HepG2 (cell line): ENCODE data around the gene TMEM81. TPM values are rescaled to one million over a fixed set of nuclear protein-coding genes. Genes with fewer than 3 reads are reported as not detected.

Experiments used
- ATAC-seq: fragments of 200-7000 bp; cut with Tn5 transposase; 3 replicates; pipeline ENCODE4 v1.9.1; 2020; ENCODE audit warnings: mild to moderate bottlenecking, moderate library complexity
- BruUV-seq: library from RNA; stranded (reverse); fragments of 400-500 nt; replicated peaks from 2 replicates; lab custom pipeline; 2021; lab: Mats Ljungman, UMichigan
- CTCF ChIA-PET: fragments of 300-600 bp; formaldehyde crosslinking; extraction: SDS; loops from one replicate; lab custom pipeline; 2021; ENCODE audit warnings: low total read pairs, inconsistent platforms, low intra/inter-chr PET ratio; lab: Yijun Ruan, JAX
- POLR2A ChIA-PET: fragments of 350-600 bp; sonication (Branson Sonifier 250); formaldehyde crosslinking; loops from one replicate; lab custom pipeline; 2020; ENCODE audit warnings: antibody characterized with exemption, inconsistent platforms; lab: Yijun Ruan, JAX
- DNase-seq: peaks from one replicate; pipeline ENCODE4 v3.0.0-alpha.2; 2015; ENCODE audit warnings: low spot score
- FAIRE-seq: peaks from 3 replicates; lab custom pipeline; 2011; peaks lifted over from hg19 to GRCh38; lab: Jason Lieb, UNC
- H2AFZ ChIP-seq: one replicate; pipeline ENCODE4 v1.6.1; 2011; ENCODE audit warnings: low read length, inconsistent platforms
- H3K27ac ChIP-seq: fragments of 300-600 bp; 3 replicates; pipeline ENCODE4 v1.8.0; 2011; ENCODE audit warnings: mixed run types, mild to moderate bottlenecking, mixed read lengths, low read length, inconsistent platforms; ENCODE audit not compliant: insufficient read depth; ENCODE audit errors: extremely low read length
- H3K27me3 ChIP-seq, 2 experiments: fragments of 200-600 bp in 1 of 2; 2 replicates in 1 of 2; 3 replicates in 1 of 2; pipeline versions ENCODE4 v1.6.0 to v1.8.0; 2011; ENCODE audit warnings: low read length in 2 of 2, mild to moderate bottlenecking in 2 of 2, moderate library complexity in 2 of 2, inconsistent platforms in 1 of 2; ENCODE audit not compliant: insufficient read depth in 2 of 2, control insufficient read depth in 1 of 2
- H3K36me3 ChIP-seq, 2 experiments: fragments of 200-600 bp in 1 of 2; replicated peaks in 1 of 2; 2 replicates in 1 of 2; 3 replicates in 1 of 2; pipeline versions ENCODE4 v1.5.1 to v1.8.0; 2011; ENCODE audit warnings: low read length in 2 of 2, inconsistent platforms in 1 of 2; ENCODE audit not compliant: insufficient read depth in 2 of 2, control insufficient read depth in 1 of 2
- H3K4me1 ChIP-seq: 2 replicates; pipeline ENCODE4 v1.5.1; 2012; ENCODE audit warnings: low read length, inconsistent platforms; ENCODE audit not compliant: insufficient read depth
- H3K4me2 ChIP-seq: 2 replicates; pipeline ENCODE4 v1.6.0; 2011; ENCODE audit warnings: low read depth, low read length, inconsistent platforms
- H3K4me3 ChIP-seq, 3 experiments: fragments of 200-600 bp in 1 of 3; sonication (generic), shearing (Covaris generic) in 1 of 3; replicated peaks in 1 of 3; 2 replicates each; pipeline ENCODE4 v1.5.1; 2011 to 2016; ENCODE audit warnings: low read length in 3 of 3, inconsistent platforms in 2 of 3, low read depth in 2 of 3, mild to moderate bottlenecking in 2 of 3, control low read depth in 1 of 3, mixed read lengths in 1 of 3; ENCODE audit not compliant: insufficient read depth in 1 of 3
- H3K79me2 ChIP-seq: one replicate; pipeline ENCODE4 v1.6.1; 2011; ENCODE audit warnings: low read length, inconsistent platforms; ENCODE audit not compliant: insufficient read depth
- H3K9ac ChIP-seq: 2 replicates; pipeline ENCODE4 v1.6.0; 2011; ENCODE audit warnings: mild to moderate bottlenecking, low read depth, low read length, inconsistent platforms; ENCODE audit not compliant: insufficient read depth
- H3K9me3 ChIP-seq: 2 replicates; pipeline ENCODE4 v1.5.1; 2012; ENCODE audit warnings: mild to moderate bottlenecking, low read length
- H4K20me1 ChIP-seq: 2 replicates; pipeline ENCODE4 v1.6.0; 2011; ENCODE audit warnings: inconsistent platforms, mild to moderate bottlenecking, low read length, moderate library complexity; ENCODE audit not compliant: insufficient read depth
- CENPX ChIP-seq: sonication (generic); formaldehyde crosslinking; IDR thresholded peaks from 2 replicates; pipeline ENCODE4 v1.9.0; 2021; ENCODE audit warnings: mild to moderate bottlenecking, missing genetic modification reagents, moderate library complexity
- ZNF569 ChIP-seq: sonication (generic); formaldehyde crosslinking; IDR thresholded peaks from 2 replicates; pipeline ENCODE4 v1.5.0; 2020; ENCODE audit warnings: mild to moderate bottlenecking, missing genetic modification reagents, moderate library complexity, borderline replicate concordance
- WGBS: methylation state at CpG from one replicate; pipeline ENCODE4 v1.1.6; 2017; ENCODE audit warnings: low lambda C conversion rate; 5-methylcytosine and 5-hydroxymethylcytosine counted together
- in situ Hi-C: cut with HindIII; loops from 2 replicates; pipeline ENCODE4 v1.10.0; 2017; ENCODE audit warnings: low pct_unique_long_range_greater_than_20kb; ENCODE audit not compliant: extremely low pct_ligation_motif_present
- intact Hi-C: fragments of 100-400 bp; cut with micrococcal nuclease; formaldehyde crosslinking; loops from one replicate; pipeline ENCODE4 v1.10.0; 2022; ENCODE audit not compliant: unreplicated experiment
- polyA plus RNA-seq, 8 experiments: library from polyadenylated mRNA; depleted of rRNA in 3 of 8; stranded (reverse) in 7 of 8; unstranded in 1 of 8; fragments of >200 nt; fragmentation: Illumina TruSeq in 4 of 8; extraction: Trizol in 4 of 8; gene quantifications; 2 replicates each; pipeline versions ENCODE4 v1.2.1 to v1.2.3, GENCODE V29; 2011 to 2016; ENCODE audit warnings: low read depth in 4 of 8, missing spikeins in 1 of 8, mixed read lengths in 1 of 8; ENCODE audit not compliant: insufficient read depth in 1 of 8
- total RNA-seq, 5 experiments: library from RNA; depleted of rRNA; stranded (reverse); fragments of >200 nt; fragmentation: Illumina TruSeq; extraction: Trizol; gene quantifications; 2 replicates each; pipeline ENCODE4 v1.2.3, GENCODE V29; 2016; ENCODE audit warnings: low read depth in 1 of 5
- TF ChIP-seq, protein P1 (sequence below): sonication (generic); formaldehyde crosslinking; IDR thresholded peaks from 2 replicates; pipeline ENCODE4 v1.5.1; 2020; ENCODE audit warnings: mild to moderate bottlenecking, missing genetic modification reagents, borderline replicate concordance
- TF ChIP-seq, protein P2 (sequence below): sonication (generic); formaldehyde crosslinking; IDR thresholded peaks from 2 replicates; pipeline ENCODE4 v1.4.0; 2020; ENCODE audit warnings: missing genetic modification reagents, borderline replicate concordance

The TMEM81 gene
- total and polyA plus RNA-seq, 2 of the 13 experiments (the other 11 are each of a cell fraction or from before 2014, with no cell fraction given): 1.1 TPM

DNA sequence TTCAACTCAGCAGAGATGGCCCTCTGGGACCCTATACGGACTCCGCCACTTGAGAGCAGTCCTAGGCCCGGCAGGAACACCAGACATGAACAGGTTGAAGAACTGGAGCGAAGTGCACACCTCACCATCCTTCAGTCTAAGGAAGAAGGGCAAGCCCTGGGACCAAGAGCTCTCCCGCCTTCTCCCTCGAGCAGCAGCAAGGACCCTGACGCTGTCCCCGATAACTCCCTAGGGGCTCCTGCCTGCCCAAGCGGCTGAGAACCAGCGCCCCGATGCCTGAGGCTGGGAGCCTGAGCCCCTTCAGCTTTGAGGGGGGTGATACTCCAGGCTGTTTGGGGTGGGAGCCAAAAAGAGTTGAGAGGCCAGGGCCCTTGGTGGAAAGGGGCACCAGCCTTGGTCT, 10.2 kb downstream of the TMEM81 start:
- H3K4me1 ChIP-seq: no peaks in the 10 kb centered on the region
- H3K4me3 ChIP-seq: no peak overlapping the region
- ChIA-PET CTCF (no interaction called here), POLR2A (no interaction called here)
- peaks cover 0 to 25% of the 10 kb centered on the region in 2 experiments; a peak in 3 of 5 replicates for H3K27me3 ChIP-seq
- FAIRE-seq (no peak), DNase-seq (no peak), ATAC-seq (no peak)
- no peaks in the 10 kb centered on the region for H3K79me2 ChIP-seq
- BruUV-seq: no TSS peak
- TF ChIP-seq, protein P1, sequence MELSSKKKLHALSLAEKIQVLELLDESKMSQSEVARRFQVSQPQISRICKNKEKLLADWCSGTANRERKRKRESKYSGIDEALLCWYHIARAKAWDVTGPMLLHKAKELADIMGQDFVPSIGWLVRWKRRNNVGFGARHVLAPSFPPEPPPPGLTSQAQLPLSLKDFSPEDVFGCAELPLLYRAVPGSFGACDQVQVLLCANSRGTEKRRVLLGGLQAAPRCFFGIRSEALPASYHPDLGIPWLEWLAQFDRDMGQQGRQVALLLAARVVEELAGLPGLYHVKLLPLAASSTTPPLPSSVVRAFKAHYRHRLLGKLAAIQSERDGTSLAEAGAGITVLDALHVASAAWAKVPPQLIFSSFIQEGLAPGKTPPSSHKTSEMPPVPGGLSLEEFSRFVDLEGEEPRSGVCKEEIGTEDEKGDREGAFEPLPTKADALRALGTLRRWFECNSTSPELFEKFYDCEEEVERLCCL (CRISPR knock-in tag): no peak
- TF ChIP-seq, protein P2, sequence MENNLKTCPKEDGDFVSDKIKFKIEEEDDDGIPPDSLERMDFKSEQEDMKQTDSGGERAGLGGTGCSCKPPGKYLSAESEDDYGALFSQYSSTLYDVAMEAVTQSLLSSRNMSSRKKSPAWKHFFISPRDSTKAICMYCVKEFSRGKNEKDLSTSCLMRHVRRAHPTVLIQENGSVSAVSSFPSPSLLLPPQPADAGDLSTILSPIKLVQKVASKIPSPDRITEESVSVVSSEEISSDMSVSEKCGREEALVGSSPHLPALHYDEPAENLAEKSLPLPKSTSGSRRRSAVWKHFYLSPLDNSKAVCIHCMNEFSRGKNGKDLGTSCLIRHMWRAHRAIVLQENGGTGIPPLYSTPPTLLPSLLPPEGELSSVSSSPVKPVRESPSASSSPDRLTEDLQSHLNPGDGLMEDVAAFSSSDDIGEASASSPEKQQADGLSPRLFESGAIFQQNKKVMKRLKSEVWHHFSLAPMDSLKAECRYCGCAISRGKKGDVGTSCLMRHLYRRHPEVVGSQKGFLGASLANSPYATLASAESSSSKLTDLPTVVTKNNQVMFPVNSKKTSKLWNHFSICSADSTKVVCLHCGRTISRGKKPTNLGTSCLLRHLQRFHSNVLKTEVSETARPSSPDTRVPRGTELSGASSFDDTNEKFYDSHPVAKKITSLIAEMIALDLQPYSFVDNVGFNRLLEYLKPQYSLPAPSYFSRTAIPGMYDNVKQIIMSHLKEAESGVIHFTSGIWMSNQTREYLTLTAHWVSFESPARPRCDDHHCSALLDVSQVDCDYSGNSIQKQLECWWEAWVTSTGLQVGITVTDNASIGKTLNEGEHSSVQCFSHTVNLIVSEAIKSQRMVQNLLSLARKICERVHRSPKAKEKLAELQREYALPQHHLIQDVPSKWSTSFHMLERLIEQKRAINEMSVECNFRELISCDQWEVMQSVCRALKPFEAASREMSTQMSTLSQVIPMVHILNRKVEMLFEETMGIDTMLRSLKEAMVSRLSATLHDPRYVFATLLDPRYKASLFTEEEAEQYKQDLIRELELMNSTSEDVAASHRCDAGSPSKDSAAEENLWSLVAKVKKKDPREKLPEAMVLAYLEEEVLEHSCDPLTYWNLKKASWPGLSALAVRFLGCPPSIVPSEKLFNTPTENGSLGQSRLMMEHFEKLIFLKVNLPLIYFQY: no peak
- TF ChIP-seq CENPX (CRISPR knock-in tag) (no peak), ZNF569 (CRISPR knock-in tag) (no peak)
- H3K27ac ChIP-seq: no peak overlapping the region
- intact Hi-C loops: no loop called here
- H3K36me3 ChIP-seq: no peaks in the 10 kb centered on the region
- H3K4me2 ChIP-seq: no peak overlapping the region
- H4K20me1 ChIP-seq: no peaks in the 10 kb centered on the region
- H3K9me3 ChIP-seq: no peaks in the 10 kb centered on the region
- in situ Hi-C loops: no loop called here
- no peak overlapping the region for H3K9ac ChIP-seq
- H2AFZ ChIP-seq: no peak overlapping the region
- 75% methylated on average over 5 of the region's 11 CpGs for WGBS
